ENCODE measurements around the gene KIAA0513. TPM values are rescaled to one million over a fixed set of nuclear protein-coding genes. Genes with fewer than 3 reads are reported as not detected.

The KIAA0513 gene
- total RNA-seq, 1 experiment from 2014 or later: 6.6 TPM

DNA sequence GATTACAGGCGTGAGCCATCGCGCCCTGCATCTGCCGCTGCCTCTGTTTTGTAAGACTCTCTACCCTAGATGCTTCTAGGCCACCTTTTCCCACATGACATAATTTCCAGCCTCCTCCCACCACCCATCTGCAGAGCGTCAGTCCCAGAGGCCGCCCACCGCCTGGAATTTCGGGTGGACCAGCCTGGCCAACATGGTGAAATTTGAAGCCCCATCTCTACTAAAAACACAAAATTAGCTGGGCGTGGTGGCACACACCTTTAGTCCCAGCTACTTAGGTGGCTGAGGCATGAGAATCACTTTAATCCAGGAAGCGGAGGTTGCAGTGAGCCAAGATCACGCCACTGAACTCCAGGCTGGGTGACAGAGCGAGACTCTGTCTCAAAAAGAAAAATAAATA lies 89.8 kb downstream of the KIAA0513 start:
- Histone ChIP-seq H3K27ac (ENCODE audit: low read depth, low read length) (no peak overlapping the region), H3K4me2 (ENCODE audit: low read length) (no peak overlapping the region), H3K36me3 (ENCODE audit: control insufficient read depth in 1 of 2, insufficient read depth in 2 of 2, low read length in 2 of 2) (no peaks in the 10 kb centered on the region), H3K9me3 (ENCODE audit: control insufficient read depth in 1 of 2, insufficient read depth in 1 of 2, low read depth in 1 of 2, low read length in 2 of 2) (0 out of 4 replicates have a peak, but pooled peaks cover 0 to 5% of the 10 kb centered on the region in 2 experiments), H3K9me2 (ENCODE audit: insufficient read depth) (no peaks in the 10 kb centered on the region), H3K27me3 (ENCODE audit: insufficient read depth, low read length) (no peaks in the 10 kb centered on the region), H3K79me2 (ENCODE audit: insufficient read depth, low read length) (no peaks in the 10 kb centered on the region), H3K4me3 (replicated peaks in 1 of 2; ENCODE audit: low read depth in 1 of 2, low read length in 2 of 2) (no peak overlapping the region), H3K9ac (ENCODE audit: low read length) (no peak overlapping the region), H4K20me1 (ENCODE audit: insufficient read depth) (no peaks in the 10 kb centered on the region), H2AFZ (ENCODE audit: low read depth, low read length, poor library complexity, severe bottlenecking) (no peak overlapping the region), H3K4me1 (ENCODE audit: control insufficient read depth in 1 of 2, insufficient read depth in 2 of 2, low read length in 2 of 2) (peaks cover 7 to 18% of the 10 kb centered on the region in 2 experiments; a peak in 3 of 4 replicates)
- DNase-seq (ENCODE audit: low read depth, low spot score) (no peak), ATAC-seq (no peak)
- CTCF ChIA-PET: no interaction called here
- no TSS peak for BruUV-seq (replicated peaks)
- TF ChIP-seq POLR2AphosphoS5 (IDR thresholded peaks at IDR 0.05; ENCODE audit: low read depth, low read length) (no peak), TCF7L2 (IDR thresholded peaks at IDR 0.05; ENCODE audit: borderline replicate concordance, extremely low read depth, insufficient read depth, insufficient read length) (no peak), ELF1 (IDR thresholded peaks at IDR 0.05; ENCODE audit: borderline replicate concordance, low read depth) (no peak), SIN3A (IDR thresholded peaks at IDR 0.05; ENCODE audit: low read depth) (no peak), CEBPB (IDR thresholded peaks at IDR 0.05; ENCODE audit: low read depth) (no peak), ZNF274 (IDR thresholded peaks at IDR 0.05; ENCODE audit: low read depth, low read length) (no peak), EZH2 (IDR thresholded peaks at IDR 0.05) (no peak)
- TF ChIP-seq, protein P1, sequence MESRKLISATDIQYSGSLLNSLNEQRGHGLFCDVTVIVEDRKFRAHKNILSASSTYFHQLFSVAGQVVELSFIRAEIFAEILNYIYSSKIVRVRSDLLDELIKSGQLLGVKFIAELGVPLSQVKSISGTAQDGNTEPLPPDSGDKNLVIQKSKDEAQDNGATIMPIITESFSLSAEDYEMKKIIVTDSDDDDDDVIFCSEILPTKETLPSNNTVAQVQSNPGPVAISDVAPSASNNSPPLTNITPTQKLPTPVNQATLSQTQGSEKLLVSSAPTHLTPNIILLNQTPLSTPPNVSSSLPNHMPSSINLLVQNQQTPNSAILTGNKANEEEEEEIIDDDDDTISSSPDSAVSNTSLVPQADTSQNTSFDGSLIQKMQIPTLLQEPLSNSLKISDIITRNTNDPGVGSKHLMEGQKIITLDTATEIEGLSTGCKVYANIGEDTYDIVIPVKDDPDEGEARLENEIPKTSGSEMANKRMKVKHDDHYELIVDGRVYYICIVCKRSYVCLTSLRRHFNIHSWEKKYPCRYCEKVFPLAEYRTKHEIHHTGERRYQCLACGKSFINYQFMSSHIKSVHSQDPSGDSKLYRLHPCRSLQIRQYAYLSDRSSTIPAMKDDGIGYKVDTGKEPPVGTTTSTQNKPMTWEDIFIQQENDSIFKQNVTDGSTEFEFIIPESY (IDR thresholded peaks at IDR 0.05; ENCODE audit: extremely low read depth, insufficient replicate concordance, low read length): no peak
- TF ChIP-seq, protein P2, sequence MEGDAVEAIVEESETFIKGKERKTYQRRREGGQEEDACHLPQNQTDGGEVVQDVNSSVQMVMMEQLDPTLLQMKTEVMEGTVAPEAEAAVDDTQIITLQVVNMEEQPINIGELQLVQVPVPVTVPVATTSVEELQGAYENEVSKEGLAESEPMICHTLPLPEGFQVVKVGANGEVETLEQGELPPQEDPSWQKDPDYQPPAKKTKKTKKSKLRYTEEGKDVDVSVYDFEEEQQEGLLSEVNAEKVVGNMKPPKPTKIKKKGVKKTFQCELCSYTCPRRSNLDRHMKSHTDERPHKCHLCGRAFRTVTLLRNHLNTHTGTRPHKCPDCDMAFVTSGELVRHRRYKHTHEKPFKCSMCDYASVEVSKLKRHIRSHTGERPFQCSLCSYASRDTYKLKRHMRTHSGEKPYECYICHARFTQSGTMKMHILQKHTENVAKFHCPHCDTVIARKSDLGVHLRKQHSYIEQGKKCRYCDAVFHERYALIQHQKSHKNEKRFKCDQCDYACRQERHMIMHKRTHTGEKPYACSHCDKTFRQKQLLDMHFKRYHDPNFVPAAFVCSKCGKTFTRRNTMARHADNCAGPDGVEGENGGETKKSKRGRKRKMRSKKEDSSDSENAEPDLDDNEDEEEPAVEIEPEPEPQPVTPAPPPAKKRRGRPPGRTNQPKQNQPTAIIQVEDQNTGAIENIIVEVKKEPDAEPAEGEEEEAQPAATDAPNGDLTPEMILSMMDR (IDR thresholded peaks at IDR 0.05 in 2 of 3, conservative IDR thresholded peaks at IDR 0.05 in 1 of 3; ENCODE audit: borderline replicate concordance in 1 of 3, insufficient read depth in 1 of 3, low read depth in 2 of 3, low read length in 2 of 3): no peak
- POLR2A ChIA-PET: no interaction called here
- RAD21 ChIA-PET (ENCODE audit: low non-redundant PET in 1 of 2, low total read pairs in 2 of 2, uncharacterized antibody in 2 of 2, unreplicated experiment in 2 of 2): no interaction called here
- intact Hi-C loops (cut with micrococcal nuclease): loop anchor here (5.0 to 10.0 kb wide), 2 partner anchors 130 to 277 kb away; no protein-coding TSS in a partner anchor
